ENCODE results near the gene ELOA. TPM values are rescaled to one million over a fixed set of nuclear protein-coding genes. Genes with fewer than 3 reads are reported as not detected.

The ELOA gene
- total and polyA plus RNA-seq, 2 experiments from 2014 or later = 49.1 to 57.7 TPM

DNA sequence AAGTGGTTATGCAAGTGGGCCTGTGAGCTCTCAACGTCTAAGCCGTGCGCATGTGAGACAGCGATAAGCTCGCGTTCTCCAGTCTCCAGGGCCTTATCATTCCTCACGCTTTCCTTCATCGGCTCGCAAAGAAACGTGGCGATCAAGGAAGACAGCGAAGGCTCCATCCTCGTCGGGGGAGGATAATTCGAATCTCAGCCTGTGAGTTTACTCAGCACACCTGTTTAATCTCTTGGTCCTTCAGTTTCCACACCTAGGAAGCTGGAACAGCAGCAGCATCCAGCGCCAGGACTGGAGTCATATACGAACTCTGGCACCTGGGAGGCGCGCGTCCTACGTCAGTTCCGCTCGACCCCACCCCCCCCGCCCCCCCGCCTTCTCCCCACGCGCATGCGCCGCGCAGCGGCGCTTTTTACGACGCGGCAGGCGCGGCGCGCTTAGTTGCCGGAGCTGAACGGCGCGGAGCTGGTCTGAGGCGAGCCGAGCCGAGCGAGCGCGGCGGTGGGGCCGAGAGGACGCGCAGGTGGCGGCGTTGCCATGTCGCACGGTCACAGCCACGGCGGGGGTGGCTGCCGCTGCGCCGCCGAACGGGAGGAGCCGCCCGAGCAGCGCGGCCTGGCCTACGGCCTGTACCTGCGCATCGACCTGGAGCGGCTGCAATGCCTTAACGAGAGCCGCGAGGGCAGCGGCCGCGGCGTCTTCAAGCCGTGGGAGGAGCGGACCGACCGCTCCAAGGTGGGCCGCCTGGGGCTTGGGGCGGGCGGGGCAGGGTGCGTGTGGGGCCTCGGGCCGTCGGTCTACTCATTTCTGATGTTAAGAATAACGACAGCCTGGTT is 34.9 kb downstream of the ELOA start, which contains the start of gene PITHD1:
TSS of gene PITHD1 (plus strand) at position 440 of the 836 bp plus-strand sequence. CDS start at position 538, 98 bp downstream.
- H3K27me3 Mint-ChIP-seq (ENCODE audit: insufficient read depth, low read depth, poor library complexity) = peaks cover 4% of the 10 kb centered on the region
- Histone ChIP-seq H3F3A (replicated peaks; ENCODE audit: low read depth) (peaks cover 4% of the 10 kb centered on the region; the same call in 1 of the 2 replicates), H3K4me3 (peak within 1 kb of the TSS; percentile 97), H3K27ac (ENCODE audit: low read depth) (peak within 1 kb of the TSS; percentile 93), H3K27me3 (ENCODE audit: insufficient read depth) (no peaks in the 10 kb centered on the region), H4K20me1 (replicated peaks; ENCODE audit: insufficient read depth) (peaks cover 17% of the 10 kb centered on the region), H2AFZ (peak within 1 kb of the TSS; percentile 99), H3K79me2 (replicated peaks; ENCODE audit: insufficient read depth) (peaks cover 60% of the 10 kb centered on the region), H3K4me2 (peak within 1 kb of the TSS; percentile 96), H3K36me3 (ENCODE audit: insufficient read depth) (peaks cover 18% of the 10 kb centered on the region), H3K4me1 (ENCODE audit: insufficient read depth) (peaks cover 18% of the 10 kb centered on the region; the same call in 1 of the 2 replicates), H3K9me2 (ENCODE audit: insufficient read depth) (no peaks in the 10 kb centered on the region)
- peak; percentile 91 for ATAC-seq
- TF ChIP-seq, protein P1, sequence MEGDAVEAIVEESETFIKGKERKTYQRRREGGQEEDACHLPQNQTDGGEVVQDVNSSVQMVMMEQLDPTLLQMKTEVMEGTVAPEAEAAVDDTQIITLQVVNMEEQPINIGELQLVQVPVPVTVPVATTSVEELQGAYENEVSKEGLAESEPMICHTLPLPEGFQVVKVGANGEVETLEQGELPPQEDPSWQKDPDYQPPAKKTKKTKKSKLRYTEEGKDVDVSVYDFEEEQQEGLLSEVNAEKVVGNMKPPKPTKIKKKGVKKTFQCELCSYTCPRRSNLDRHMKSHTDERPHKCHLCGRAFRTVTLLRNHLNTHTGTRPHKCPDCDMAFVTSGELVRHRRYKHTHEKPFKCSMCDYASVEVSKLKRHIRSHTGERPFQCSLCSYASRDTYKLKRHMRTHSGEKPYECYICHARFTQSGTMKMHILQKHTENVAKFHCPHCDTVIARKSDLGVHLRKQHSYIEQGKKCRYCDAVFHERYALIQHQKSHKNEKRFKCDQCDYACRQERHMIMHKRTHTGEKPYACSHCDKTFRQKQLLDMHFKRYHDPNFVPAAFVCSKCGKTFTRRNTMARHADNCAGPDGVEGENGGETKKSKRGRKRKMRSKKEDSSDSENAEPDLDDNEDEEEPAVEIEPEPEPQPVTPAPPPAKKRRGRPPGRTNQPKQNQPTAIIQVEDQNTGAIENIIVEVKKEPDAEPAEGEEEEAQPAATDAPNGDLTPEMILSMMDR (conservative IDR thresholded peaks at IDR 0.05; ENCODE audit: low read depth in 2 of 2) = no peak
- TF ChIP-seq CREB1 (CRISPR knock-in tag; IDR thresholded peaks at IDR 0.05; ENCODE audit: low read depth) (peak; percentile 88), POLR2AphosphoS5 (IDR thresholded peaks at IDR 0.05; ENCODE audit: low read depth) (peak; percentile 95), ZNF331 (CRISPR knock-in tag; IDR thresholded peaks at IDR 0.05; ENCODE audit: low read depth) (no peak), ZNF114 (CRISPR knock-in tag; IDR thresholded peaks at IDR 0.05) (no peak), JUNB (IDR thresholded peaks at IDR 0.05; ENCODE audit: unreplicated experiment) (no peak), EZH2phosphoT487 (IDR thresholded peaks at IDR 0.05; ENCODE audit: unreplicated experiment) (no peak), EZH2 (IDR thresholded peaks at IDR 0.05; ENCODE audit: low read depth, unreplicated experiment) (no peak)
- H3K27ac Mint-ChIP-seq = peak within 1 kb of the TSS; percentile 97
- peaks cover 13% of the 10 kb centered on the region for H3K4me1 Mint-ChIP-seq
- peak; percentile 88 for DNase-seq (ENCODE audit: low spot score)
- no peaks in the 10 kb centered on the region for H3K9me3 Mint-ChIP-seq
- peak within 1 kb of the TSS; percentile 96 for H3K4me3 Mint-ChIP-seq
- peaks cover 22% of the 10 kb centered on the region for H3K36me3 Mint-ChIP-seq (ENCODE audit: low read depth)

DNA sequence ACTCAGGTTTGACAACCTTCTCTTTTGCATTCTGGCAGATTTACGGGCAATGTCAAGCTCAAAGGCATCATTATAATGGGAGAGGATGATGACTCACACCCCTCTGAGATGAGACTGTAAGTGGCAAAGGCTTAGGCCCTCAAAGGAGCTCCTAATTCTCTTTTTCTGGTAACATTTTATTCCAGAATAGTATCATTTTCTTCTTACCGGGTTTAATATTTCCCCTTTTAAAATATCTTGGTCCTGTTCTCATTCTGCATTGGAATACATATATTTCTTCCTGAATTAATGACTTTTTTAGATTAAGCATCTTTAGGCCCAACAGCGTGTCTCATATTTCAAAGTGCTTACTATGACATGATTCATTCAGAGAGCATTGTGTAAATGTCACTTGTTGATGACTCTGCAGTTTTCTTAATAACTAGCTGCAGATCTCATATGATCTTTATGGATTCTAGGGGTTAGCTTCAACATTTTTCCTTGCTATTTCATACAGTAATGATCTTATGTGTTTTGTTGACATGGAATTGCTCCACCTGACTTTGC is 36.6 kb downstream of the ELOA start:
- H3K27me3 ChIP-seq (ENCODE audit: insufficient read depth) = no peaks in the 10 kb centered on the region
- DNase-seq (ENCODE audit: low spot score) = no peak
- Mint-ChIP-seq H3K27ac (no peak overlapping the region), H3K9me3 (no peaks in the 10 kb centered on the region), H3K27me3 (ENCODE audit: insufficient read depth, low read depth, poor library complexity) (peaks cover 4% of the 10 kb centered on the region), H3K4me3 (peak overlapping the region; percentile 96), H3K36me3 (ENCODE audit: low read depth) (peaks cover 33% of the 10 kb centered on the region), H3K4me1 (peaks cover 13% of the 10 kb centered on the region)
- peaks cover 4% of the 10 kb centered on the region; the same call in 1 of the 2 replicates for H3F3A ChIP-seq (replicated peaks; ENCODE audit: low read depth)
- no peak overlapping the region for H3K27ac ChIP-seq (ENCODE audit: low read depth)
- no peak overlapping the region for H2AFZ ChIP-seq
- peaks cover 18% of the 10 kb centered on the region; the same call in 1 of the 2 replicates for H3K4me1 ChIP-seq (ENCODE audit: insufficient read depth)
- no peak for ATAC-seq
- H4K20me1 ChIP-seq (replicated peaks; ENCODE audit: insufficient read depth) = peaks cover 17% of the 10 kb centered on the region
- H3K9me2 ChIP-seq (ENCODE audit: insufficient read depth) = no peaks in the 10 kb centered on the region
- H3K4me3 ChIP-seq = peak overlapping the region; percentile 97
- peaks cover 65% of the 10 kb centered on the region for H3K79me2 ChIP-seq (replicated peaks; ENCODE audit: insufficient read depth)
- peaks cover 23% of the 10 kb centered on the region for H3K36me3 ChIP-seq (ENCODE audit: insufficient read depth)
- peak overlapping the region; percentile 95 for H3K4me2 ChIP-seq
- TF ChIP-seq, protein P1 (conservative IDR thresholded peaks at IDR 0.05; ENCODE audit: low read depth in 2 of 2) = no peak
- TF ChIP-seq ZNF331 (CRISPR knock-in tag; IDR thresholded peaks at IDR 0.05; ENCODE audit: low read depth) = no peak
- TF ChIP-seq JUNB (IDR thresholded peaks at IDR 0.05; ENCODE audit: unreplicated experiment) = no peak
- TF ChIP-seq, protein P2, sequence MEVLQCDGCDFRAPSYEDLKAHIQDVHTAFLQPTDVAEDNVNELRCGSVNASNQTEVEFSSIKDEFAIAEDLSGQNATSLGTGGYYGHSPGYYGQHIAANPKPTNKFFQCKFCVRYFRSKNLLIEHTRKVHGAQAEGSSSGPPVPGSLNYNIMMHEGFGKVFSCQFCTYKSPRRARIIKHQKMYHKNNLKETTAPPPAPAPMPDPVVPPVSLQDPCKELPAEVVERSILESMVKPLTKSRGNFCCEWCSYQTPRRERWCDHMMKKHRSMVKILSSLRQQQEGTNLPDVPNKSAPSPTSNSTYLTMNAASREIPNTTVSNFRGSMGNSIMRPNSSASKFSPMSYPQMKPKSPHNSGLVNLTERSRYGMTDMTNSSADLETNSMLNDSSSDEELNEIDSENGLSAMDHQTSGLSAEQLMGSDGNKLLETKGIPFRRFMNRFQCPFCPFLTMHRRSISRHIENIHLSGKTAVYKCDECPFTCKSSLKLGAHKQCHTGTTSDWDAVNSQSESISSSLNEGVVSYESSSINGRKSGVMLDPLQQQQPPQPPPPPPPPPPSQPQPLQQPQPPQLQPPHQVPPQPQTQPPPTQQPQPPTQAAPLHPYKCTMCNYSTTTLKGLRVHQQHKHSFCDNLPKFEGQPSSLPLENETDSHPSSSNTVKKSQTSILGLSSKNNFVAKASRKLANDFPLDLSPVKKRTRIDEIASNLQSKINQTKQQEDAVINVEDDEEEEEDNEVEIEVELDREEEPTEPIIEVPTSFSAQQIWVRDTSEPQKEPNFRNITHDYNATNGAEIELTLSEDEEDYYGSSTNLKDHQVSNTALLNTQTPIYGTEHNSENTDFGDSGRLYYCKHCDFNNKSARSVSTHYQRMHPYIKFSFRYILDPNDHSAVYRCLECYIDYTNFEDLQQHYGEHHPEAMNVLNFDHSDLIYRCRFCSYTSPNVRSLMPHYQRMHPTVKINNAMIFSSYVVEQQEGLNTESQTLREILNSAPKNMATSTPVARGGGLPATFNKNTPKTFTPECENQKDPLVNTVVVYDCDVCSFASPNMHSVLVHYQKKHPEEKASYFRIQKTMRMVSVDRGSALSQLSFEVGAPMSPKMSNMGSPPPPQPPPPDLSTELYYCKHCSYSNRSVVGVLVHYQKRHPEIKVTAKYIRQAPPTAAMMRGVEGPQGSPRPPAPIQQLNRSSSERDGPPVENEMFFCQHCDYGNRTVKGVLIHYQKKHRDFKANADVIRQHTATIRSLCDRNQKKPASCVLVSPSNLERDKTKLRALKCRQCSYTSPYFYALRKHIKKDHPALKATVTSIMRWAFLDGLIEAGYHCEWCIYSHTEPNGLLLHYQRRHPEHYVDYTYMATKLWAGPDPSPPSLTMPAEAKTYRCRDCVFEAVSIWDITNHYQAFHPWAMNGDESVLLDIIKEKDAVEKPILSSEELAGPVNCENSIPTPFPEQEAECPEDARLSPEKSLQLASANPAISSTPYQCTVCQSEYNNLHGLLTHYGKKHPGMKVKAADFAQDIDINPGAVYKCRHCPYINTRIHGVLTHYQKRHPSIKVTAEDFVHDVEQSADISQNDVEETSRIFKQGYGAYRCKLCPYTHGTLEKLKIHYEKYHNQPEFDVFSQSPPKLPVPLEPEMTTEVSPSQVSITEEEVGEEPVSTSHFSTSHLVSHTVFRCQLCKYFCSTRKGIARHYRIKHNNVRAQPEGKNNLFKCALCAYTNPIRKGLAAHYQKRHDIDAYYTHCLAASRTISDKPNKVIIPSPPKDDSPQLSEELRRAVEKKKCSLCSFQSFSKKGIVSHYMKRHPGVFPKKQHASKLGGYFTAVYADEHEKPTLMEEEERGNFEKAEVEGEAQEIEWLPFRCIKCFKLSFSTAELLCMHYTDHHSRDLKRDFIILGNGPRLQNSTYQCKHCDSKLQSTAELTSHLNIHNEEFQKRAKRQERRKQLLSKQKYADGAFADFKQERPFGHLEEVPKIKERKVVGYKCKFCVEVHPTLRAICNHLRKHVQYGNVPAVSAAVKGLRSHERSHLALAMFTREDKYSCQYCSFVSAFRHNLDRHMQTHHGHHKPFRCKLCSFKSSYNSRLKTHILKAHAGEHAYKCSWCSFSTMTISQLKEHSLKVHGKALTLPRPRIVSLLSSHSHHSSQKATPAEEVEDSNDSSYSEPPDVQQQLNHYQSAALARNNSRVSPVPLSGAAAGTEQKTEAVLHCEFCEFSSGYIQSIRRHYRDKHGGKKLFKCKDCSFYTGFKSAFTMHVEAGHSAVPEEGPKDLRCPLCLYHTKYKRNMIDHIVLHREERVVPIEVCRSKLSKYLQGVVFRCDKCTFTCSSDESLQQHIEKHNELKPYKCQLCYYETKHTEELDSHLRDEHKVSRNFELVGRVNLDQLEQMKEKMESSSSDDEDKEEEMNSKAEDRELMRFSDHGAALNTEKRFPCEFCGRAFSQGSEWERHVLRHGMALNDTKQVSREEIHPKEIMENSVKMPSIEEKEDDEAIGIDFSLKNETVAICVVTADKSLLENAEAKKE (CRISPR knock-in tag; IDR thresholded peaks at IDR 0.05) = no peak
